SW 1271 (cell line): ENCODE data around the gene CBFB.
A peak's percentile ranks its signal among the peaks of the same experiment; 100 is the strongest.

Source experiments
- DNase-seq, 2 experiments: peaks; one replicate each; lab custom pipeline; 2025; lab: John Stamatoyannopoulos, UW

The CBFB gene

DNA sequence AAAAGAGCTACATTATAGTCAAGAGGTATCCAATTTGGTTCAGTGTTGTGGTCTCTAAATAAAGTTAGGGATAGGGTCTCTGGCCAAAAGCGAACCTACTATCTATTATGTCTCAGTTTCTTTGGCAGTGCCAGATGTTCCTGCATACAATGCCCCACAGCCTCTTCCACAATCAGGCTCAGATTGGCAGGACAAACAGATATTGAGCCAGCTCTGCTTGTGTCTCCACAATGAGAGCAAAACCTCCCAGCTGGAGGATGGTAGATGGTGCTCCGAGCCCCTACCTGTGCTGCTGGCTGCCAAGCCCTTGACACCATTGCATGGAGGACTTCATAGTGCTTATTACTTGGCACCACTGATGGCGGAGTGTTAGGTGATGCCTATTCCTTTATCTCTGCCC lies 100.5 kb downstream of the CBFB start:
- no peak for DNase-seq

DNA sequence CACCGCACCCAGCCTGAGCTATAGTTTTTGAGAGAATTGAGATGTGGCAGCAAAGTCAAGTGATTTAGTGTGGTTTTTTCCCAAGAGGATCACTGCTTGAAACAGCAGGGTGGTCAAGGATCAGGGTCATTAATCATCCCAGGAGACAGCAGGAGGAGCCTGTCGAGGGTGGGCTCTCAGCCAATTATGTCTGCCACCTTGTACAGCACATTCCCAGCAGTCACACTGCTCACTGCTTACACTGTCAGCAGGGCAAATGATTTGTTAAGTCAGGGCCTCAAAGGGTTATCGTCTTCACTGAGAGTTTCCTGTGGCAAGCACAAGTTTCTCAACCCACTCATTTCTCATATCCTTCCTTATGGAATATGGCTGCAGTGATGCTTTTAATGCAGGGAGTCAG lies 108.7 kb downstream of the CBFB start:
- no peak for DNase-seq

DNA sequence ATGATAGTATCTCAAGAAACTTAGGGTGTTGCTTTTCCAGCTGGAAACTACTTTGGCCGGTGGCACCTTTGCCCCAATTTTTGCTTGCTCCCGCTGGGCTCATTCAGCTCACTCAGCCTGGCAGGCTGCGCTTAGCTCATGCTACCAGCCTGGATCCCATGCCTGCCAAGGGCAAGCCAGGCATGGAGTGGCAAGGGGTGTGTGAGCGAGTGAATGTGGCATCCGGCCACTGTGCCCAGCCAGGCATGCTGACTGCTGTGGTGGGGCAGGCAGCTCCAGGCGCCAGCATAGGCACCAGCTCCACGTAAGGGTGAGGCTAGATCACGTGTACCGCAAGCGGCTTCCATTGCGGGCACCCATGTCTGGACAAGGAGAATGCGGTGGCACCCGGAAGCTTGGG lies 112.4 kb downstream of the CBFB start:
- DNase-seq: no peak

DNA sequence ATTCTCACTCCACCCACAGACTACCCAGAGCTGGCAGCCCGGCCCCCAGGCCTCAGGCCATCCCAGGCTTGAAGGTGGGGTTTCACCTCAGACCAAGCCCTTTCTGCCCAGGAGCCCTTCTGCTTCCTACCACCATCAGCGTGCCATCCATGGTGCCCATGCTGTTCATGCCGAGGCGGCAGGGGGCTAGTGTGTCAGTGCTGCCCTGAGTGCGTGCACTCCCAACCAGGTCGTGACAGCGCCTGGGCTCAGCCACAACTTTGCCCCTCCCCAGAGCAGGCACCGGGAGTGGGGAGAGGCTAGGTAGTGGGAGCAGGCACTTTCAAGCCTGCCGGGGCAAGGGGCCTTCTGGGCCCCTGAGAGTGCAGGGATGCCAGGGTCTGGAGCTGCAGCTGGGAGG lies 113.4 kb downstream of the CBFB start:
- DNase-seq: no peak

DNA sequence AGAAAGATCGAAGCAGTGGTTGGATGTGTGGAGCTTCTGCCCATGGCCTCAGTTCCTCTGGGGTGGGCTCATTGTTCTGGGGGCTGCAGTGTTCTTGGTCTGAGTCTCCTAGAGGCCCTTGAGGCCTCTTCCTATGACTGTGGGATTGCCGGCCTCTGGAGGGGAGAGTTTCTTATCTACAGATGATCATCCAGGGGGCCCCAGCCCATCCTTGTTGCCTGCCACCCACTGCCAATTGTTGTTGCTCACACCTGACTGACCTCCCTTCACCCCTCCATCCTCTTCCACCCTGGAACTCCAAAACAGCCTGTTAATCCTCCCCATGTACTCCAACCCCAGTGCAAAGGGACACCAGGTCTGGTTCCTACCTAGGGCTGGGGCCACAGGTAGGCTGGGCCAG lies 116.0 kb downstream of the CBFB start:
- DNase-seq: no peak

DNA sequence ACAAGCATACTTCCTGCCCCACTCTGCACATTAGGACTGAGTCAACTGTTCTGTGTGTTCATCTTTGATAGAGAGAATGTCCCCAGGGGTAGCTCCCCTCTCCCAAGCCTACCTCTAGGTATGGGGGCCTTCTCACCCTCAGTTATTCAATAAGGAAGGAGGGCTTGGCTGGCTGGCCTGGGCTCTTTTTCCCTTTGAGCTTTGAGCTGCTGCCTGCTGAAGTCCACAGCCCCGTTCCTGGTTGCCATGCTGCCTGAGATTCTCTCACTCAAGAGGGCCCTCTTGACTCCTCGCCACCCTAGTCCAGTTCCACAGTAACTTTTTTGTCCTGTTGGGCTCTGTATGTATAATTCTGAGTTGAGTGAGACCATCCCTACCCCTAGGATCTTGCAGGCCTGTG lies 116.8 kb downstream of the CBFB start:
- no peak for DNase-seq

DNA sequence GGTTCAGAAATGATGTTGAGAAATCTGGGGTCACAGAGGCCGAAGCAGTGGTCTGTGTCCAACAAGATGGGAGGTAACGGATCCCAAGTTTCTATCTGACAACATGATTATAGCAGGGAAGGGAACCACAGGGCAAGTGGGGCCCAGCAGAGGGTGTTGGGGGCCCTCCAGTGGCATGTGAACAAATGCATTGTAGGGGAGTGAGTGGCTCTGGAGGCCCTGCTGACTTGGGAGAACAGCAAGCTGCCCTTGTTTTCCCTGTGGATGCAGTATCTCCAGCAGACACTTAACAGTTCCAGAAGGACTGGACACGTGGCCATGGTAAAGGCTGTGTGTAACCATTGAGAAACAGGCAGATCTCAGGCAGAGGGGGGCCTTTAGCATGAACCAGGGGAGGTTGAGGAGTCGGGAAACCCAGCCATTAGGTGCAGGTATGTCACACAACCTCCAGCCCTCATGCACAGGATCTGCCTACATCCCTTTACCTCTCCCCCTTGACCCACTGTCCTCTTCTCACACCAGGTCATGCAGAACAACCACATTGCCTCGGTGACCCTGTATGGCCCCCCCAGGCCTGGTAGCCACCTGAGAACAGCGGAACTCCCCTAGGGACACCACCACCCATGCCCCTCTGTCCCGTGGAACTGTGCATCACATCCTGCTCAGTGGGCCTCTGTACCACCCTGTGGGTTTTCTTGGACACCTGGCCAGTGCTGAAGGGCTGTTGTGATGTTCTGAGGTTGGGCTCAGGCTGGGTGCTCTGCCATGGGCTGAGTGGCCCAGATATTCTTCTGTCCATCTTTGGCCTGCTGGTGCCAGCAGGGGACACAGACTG lies 117.8 kb downstream of the CBFB start:
- no peak for DNase-seq

DNA sequence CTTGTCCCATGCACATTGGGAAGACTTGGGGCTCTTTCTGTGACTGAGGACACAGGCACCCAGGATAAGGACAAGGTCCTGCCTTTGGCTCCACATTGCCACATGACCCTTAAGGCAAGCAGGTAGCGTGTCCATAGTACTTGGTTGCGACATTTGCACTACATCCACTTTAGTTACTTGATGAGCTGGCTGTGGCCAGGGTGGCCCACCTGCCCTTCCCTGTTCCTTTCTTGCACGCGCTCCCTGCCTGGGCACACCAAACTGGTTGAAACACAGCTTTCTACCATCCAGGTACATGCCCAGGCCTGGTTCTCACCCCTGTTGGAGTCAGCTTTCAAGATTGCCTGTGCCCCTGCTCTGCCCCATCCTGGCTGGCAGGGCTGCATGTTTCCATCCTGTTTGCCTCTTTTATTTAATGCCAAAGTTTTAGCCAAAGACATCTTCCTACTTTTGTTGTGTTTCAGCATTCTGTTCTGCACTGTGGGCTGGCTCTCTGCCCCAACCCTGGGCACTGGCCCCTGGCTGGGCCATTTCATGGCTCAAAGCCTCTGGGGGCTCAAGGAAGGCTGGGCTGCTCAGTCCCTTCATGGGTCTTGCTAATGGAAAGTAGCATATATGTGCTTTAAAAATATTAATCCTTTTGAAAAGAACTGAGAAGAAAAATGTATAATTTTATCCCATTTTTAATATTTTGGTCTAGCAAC lies 118.6 kb downstream of the CBFB start:
- no peak for DNase-seq

DNA sequence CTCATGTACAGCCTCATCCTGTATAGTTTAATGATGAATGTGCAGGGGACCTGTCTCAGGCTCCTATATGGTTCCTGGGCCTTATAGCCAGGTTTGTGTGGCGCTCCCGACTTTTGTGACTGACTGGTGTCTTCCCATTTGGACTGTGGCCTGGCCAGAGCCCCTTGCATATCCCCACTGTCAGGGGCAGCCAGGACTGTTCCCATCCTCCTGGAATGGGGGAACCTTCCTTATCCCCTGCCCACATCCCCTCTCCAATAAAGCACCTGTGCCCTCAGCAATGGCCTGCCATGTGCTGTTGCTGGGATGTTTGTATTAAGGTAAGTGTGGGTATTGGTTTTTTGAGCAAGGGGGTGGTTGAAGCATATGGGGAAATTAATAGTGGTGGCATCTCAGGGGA lies 119.3 kb downstream of the CBFB start:
- no peak for DNase-seq

DNA sequence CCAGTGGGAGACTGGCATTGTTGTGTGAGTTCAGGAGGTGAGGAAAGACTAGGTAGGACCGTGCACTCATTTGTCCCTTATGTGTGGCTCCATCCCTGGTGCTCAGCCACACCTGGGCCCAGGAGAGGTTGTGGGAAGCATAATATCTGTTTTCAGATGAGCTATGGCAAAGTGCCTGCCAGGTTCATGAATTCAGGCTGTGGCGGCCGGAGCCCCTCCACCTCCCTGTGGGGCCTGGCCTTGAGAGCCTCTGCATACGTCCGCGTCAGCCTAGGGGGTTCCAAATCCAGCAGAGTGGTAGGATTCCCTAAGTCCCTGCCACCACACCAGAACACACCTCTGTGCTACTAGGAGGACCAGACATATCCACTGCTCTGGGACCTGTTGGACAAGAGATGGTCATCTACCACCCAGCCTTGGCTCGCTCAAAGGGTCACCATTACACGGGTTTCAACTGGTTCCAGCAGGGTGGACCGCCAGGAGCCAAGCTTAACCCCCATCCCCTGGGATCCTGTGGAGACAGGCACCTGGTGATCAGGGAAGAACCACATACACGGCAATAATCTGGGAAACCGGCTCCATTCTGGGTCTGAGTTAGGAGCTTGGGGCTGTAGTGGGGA lies 119.8 kb downstream of the CBFB start:
- no peak for DNase-seq

DNA sequence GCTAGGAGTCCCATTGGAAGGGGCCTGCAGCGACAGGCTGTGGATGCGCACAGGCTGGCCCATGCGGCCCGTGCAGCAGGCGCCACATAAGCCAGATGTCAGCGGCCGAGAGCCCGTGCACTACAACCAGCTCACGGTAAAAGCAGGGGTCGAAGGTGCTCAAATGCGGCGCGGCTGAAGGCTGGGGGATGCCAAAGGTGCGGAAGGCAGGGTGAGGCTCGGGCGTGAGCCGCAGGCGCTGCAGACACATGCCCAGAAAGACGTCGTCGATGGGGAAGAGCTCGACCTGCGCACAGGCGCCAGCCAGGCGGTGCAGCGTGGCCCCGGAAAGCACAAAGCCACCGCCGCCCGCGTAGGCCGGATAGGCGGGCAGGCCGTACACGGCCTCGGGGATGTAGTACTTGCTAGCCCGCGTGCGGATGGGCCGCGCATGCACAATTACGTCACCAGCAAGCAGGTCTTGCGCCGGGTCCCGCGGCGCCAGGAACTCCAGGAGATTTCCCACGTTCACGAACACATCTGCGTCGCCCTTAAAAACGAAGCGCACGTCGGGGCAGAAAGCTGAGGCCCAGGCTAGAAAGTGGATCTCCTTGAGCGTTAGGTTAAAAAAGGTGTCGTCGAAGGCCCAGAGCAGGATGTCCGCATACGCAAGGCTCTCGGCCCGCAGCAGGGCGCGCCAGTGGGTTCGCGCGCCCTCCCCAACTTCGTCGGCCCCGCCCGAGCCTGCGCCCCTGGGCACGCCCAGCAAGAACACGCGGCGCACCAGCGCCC lies 120.5 kb downstream of the CBFB start:
- DNase-seq: no peak

DNA sequence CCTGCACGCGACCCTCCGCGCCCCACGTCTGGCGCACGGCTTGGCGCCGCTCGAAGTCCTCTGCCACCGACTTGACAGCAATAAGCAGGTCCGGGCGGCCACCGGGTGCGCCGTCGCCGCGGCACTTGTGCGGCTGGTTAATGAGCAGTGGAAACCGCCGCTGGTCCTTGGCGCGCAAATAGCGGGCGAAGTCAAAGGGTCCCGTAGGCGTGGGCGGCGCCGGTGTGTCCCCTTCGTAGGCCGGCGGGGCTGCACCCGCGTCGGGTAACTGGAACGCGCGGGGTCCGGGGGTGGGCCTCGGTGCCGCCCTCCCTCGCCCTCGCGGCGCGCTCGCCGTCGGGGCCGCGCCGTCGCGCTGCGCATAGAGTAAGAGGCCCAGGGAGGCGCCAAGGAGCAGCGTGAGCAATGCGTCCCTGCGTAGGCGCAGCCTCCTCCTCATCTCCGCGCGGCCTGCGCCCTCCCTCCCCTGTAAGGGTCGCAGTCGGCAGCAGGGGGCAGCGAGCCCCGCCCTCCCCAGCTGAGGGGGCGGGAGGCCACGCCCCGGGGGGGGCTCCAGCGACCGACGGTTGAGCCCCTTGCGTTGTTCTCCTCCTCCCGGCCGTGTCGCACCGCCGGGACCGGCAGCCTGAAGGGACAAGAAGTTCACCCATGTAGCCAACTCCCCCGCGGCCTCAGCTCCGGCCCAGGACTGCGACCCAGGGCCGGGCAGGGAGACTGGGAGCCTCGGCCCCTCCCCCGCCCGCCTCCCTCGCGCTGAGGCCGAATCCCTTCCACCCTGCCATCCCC lies 121.3 kb downstream of the CBFB start:
- DNase-seq: peak; percentile 27 to 44
